ENCODE data around the gene RHOJ. TPM values are rescaled to one million over a fixed set of nuclear protein-coding genes. Genes with fewer than 3 reads are reported as not detected.

The RHOJ gene
- total and polyA plus RNA-seq, 2 of the 8 experiments (the other 6 are each of a cell fraction or from before 2014, with no cell fraction given): 0.11 TPM; not detected in 1

GRCh38 chr14:63229330-63230059, 25.3 kb downstream of the RHOJ start:
- H3K4me2 ChIP-seq (ENCODE audit: insufficient read depth in 1 of 2, low read depth in 2 of 2, low read length in 2 of 2): no peak overlapping the region
- H3K79me2 ChIP-seq (ENCODE audit: control insufficient read depth in 1 of 2, insufficient read depth in 2 of 2, low read length in 2 of 2): no peaks in the 10 kb centered on the region
- no peak overlapping the region for H3K23ac ChIP-seq (ENCODE audit: insufficient read length)
- TF ChIP-seq SIX5 (IDR thresholded peaks at IDR 0.05; ENCODE audit: low read depth, low read length): no peak
- no peak for TF ChIP-seq POLR2AphosphoS5 (IDR thresholded peaks at IDR 0.05; ENCODE audit: low read depth, low read length)
- no peak for TF ChIP-seq SP1 (IDR thresholded peaks at IDR 0.05; ENCODE audit: low read depth, low read length)
- TF ChIP-seq ZNF274 (IDR thresholded peaks at IDR 0.05; ENCODE audit: borderline replicate concordance, extremely low read depth, low read length): no peak
- TF ChIP-seq TAF7 (optimal IDR thresholded peaks at IDR 0.05; ENCODE audit: borderline replicate concordance, low read depth, low read length): no peak
- no peak for TF ChIP-seq BCL11A (IDR thresholded peaks at IDR 0.05; ENCODE audit: low read depth in 2 of 2, low read length in 2 of 2)
- CTCF ChIA-PET (ENCODE audit: partially characterized antibody): interaction anchor here (0.6 to 0.9 kb wide), 3 partner anchors 9 to 48 kb away, joined by 3 to 4 read pairs (median 3); no protein-coding TSS in a partner anchor
- H3K36me3 ChIP-seq (ENCODE audit: control insufficient read depth in 2 of 4, insufficient read depth in 4 of 4, low read length in 3 of 4): no peaks in the 10 kb centered on the region
- no peak overlapping the region for H3K4ac ChIP-seq (replicated peaks; ENCODE audit: insufficient read length, low read depth, low read length)
- POLR2A ChIA-PET (ENCODE audit: partially characterized antibody): interaction anchor here (0.7 kb wide), 1 partner anchor 1108 kb away, joined by 3 read pairs; no protein-coding TSS in a partner anchor
- H2AFZ ChIP-seq (ENCODE audit: low read length): no peak overlapping the region
- 93% methylated on average over 5 of the region's 5 CpGs; no CpG with 5 or more reads in 1 of the 2 experiments for WGBS, 2 experiments (ENCODE audit: extremely low coverage in 1 of 2, insufficient coverage in 1 of 2, insufficient read length in 1 of 2, insufficient replicate concordance in 2 of 2, low coverage in 1 of 2, low lambda C conversion rate in 2 of 2, missing lambda C conversion rate in 1 of 2)
- no peak overlapping the region for H2BK5ac ChIP-seq (ENCODE audit: low read depth, low read length)
- H3K4me1 ChIP-seq (replicated peaks in 1 of 4; ENCODE audit: control insufficient read depth in 3 of 4, insufficient read depth in 4 of 4, low read length in 3 of 4): no peaks in the 10 kb centered on the region
- no peak overlapping the region for H4K91ac ChIP-seq (replicated peaks; ENCODE audit: insufficient read length, low read length)
- H3K4me3 ChIP-seq (ENCODE audit: extremely low read depth in 1 of 4, insufficient read depth in 2 of 4, low read depth in 3 of 4, low read length in 4 of 4): no peak overlapping the region
- no peak overlapping the region for H3K27ac ChIP-seq (ENCODE audit: low read depth, low read length)
- no peak overlapping the region for H2AK5ac ChIP-seq (ENCODE audit: low read depth, low read length)
- H4K8ac ChIP-seq (ENCODE audit: extremely low read depth, insufficient read depth, low read length): no peak overlapping the region
- H3K23me2 ChIP-seq (ENCODE audit: low read depth, low read length): no peaks in the 10 kb centered on the region
- H2BK12ac ChIP-seq (ENCODE audit: low read depth, low read length): no peak overlapping the region
- H3K18ac ChIP-seq (ENCODE audit: extremely low read depth, low read length): no peak overlapping the region
- H2BK20ac ChIP-seq (ENCODE audit: low read length): no peak overlapping the region
- H3K56ac ChIP-seq (replicated peaks; ENCODE audit: insufficient read length, low read depth, low read length): no peak overlapping the region
- H3K9me3 ChIP-seq (ENCODE audit: insufficient read depth in 2 of 2, low read depth in 1 of 2, low read length in 1 of 2): no peaks in the 10 kb centered on the region
- DNase-seq (ENCODE audit: low read depth in 1 of 2, low spot score in 2 of 2) (no peak), FAIRE-seq (no peak)
- H3K79me1 ChIP-seq (ENCODE audit: low read depth, low read length): no peaks in the 10 kb centered on the region
- H2BK15ac ChIP-seq (ENCODE audit: low read length): no peak overlapping the region
- H2BK120ac ChIP-seq (replicated peaks; ENCODE audit: low read depth, low read length): no peak overlapping the region
- no peak overlapping the region for H3K9ac ChIP-seq (replicated peaks in 1 of 4; ENCODE audit: extremely low read depth in 1 of 4, low read depth in 3 of 4, low read length in 3 of 4)
- H3K27me3 ChIP-seq (replicated peaks in 1 of 4; ENCODE audit: control insufficient read depth in 3 of 4, extremely low read depth in 1 of 4, insufficient read depth in 3 of 4, low read length in 3 of 4): no peaks in the 10 kb centered on the region
- H4K20me1 ChIP-seq (replicated peaks in 1 of 2; ENCODE audit: control insufficient read depth in 1 of 2, insufficient read depth in 2 of 2, low read length in 2 of 2): no peaks in the 10 kb centered on the region
- no peak overlapping the region for H4K5ac ChIP-seq (ENCODE audit: insufficient read length, low read depth, low read length)
- H3K14ac ChIP-seq (ENCODE audit: insufficient read length): no peak overlapping the region

Data from H1 (cell line).